Occipital lobe (tissue), 2 donors: ENCODE results near the gene KLF5. TPM values are rescaled to one million over a fixed set of nuclear protein-coding genes. Genes with fewer than 3 reads are reported as not detected.
"Not testable (repeated sequence)": the region's sequence is repeated elsewhere in the genome, so short reads cannot be mapped to it uniquely, and the experiment has no call there.

Source experiments
- DNase-seq: peaks from one replicate; lab custom pipeline; 2025; lab: John Stamatoyannopoulos, UW
- total RNA-seq: library from RNA; depleted of rRNA; stranded (reverse); fragments of >200 nt; gene quantifications from one replicate; pipeline ENCODE4 v1.2.3, GENCODE V29; 2014

KLF5 gene
- 2.2 TPM for total RNA-seq

- DNase-seq = peak; percentile 88
Observed at GRCh38 chr13:73058736-73059459, at the start of gene KLF5. TSS of gene KLF5 (plus strand) at chr13:73059005. CDS start at chr13:73059328, 323 bp downstream.

- no peak for DNase-seq
Observed at GRCh38 chr13:73011751-73012150, 47.1 kb upstream of the KLF5 start.

GRCh38 chr13:73015805-73016204 lies 43.0 kb upstream of the KLF5 start:
- DNase-seq = no peak

- DNase-seq = no peak
Observed at GRCh38 chr13:73018336-73018735, 40.5 kb upstream of the KLF5 start.

GRCh38 chr13:73025217-73026012 lies 33.4 kb upstream of the KLF5 start:
- DNase-seq = no peak

- no peak for DNase-seq
Observed at GRCh38 chr13:73034901-73035300, 23.9 kb upstream of the KLF5 start.

GRCh38 chr13:73035660-73036059 lies 23.1 kb upstream of the KLF5 start:
- no peak for DNase-seq

GRCh38 chr13:73036566-73036965 lies 22.2 kb upstream of the KLF5 start:
- no peak for DNase-seq

GRCh38 chr13:73038064-73038463 lies 20.7 kb upstream of the KLF5 start:
- DNase-seq = no peak

- DNase-seq = no peak
Observed at GRCh38 chr13:73039201-73040108, 19.4 kb upstream of the KLF5 start.

GRCh38 chr13:73040484-73040883 lies 18.3 kb upstream of the KLF5 start:
- DNase-seq = no peak

- DNase-seq = no peak
Observed at GRCh38 chr13:73040968-73041596, 17.7 kb upstream of the KLF5 start.

GRCh38 chr13:73045031-73045430 lies 13.8 kb upstream of the KLF5 start:
- DNase-seq = no peak

GRCh38 chr13:73048615-73049014 lies 10.2 kb upstream of the KLF5 start:
- DNase-seq = not testable (repeated sequence)

- DNase-seq = no peak
Observed at GRCh38 chr13:73054712-73055111, 4.1 kb upstream of the KLF5 start.

GRCh38 chr13:73055813-73056564 lies 2.8 kb upstream of the KLF5 start:
- no peak for DNase-seq

- DNase-seq = no peak
Observed at GRCh38 chr13:73056565-73056962, 2.2 kb upstream of the KLF5 start.

- no peak for DNase-seq
Observed at GRCh38 chr13:73057284-73058063, 1.3 kb upstream of the KLF5 start.

GRCh38 chr13:73058064-73058313 lies 816 bp upstream of the KLF5 start:
- DNase-seq = no peak

GRCh38 chr13:73058432-73058735 lies 421 bp upstream of the KLF5 start:
- DNase-seq = no peak
